Cardiac fibroblast (primary cell): Measurements from ENCODE around the gene B4GALNT4.
"Not testable (repeated sequence)": the region's sequence is repeated elsewhere in the genome, so short reads cannot be mapped to it uniquely, and the experiment has no call there.

ENCODE experiments used
- DNase-seq, 2 donors: peaks; one replicate each; pipeline versions ENCODE4 v3.0.0 to v3.0.0-alpha.2; 2010; ENCODE audit warnings: low read depth in 2 of 2
- H3K4me3 ChIP-seq, 2 donors: replicated peaks in 1 of 2; 1 replicate in 1 of 2; 2 replicates in 1 of 2; pipeline ENCODE4 v1.5.1; 2011; ENCODE audit warnings: low read depth in 2 of 2, low read length in 2 of 2, mild to moderate bottlenecking in 2 of 2, moderate library complexity in 1 of 2
- CTCF ChIP-seq: IDR thresholded peaks from one replicate; pipeline ENCODE4 v1.5.1; 2011; ENCODE audit warnings: low read depth, mild to moderate bottlenecking, low read length, inconsistent platforms

B4GALNT4 gene

GRCh38 chr11:408154-409007, 39.1 kb downstream of the B4GALNT4 start:
- no peak overlapping the region for H3K4me3 ChIP-seq
- no peak for DNase-seq
- no peak for TF ChIP-seq CTCF

GRCh38 chr11:409008-409599, 39.8 kb downstream of the B4GALNT4 start:
- TF ChIP-seq CTCF = no peak
- H3K4me3 ChIP-seq = no peak overlapping the region
- no peak for DNase-seq

GRCh38 chr11:409600-410483, 40.5 kb downstream of the B4GALNT4 start:
- DNase-seq = no peak
- no peak for TF ChIP-seq CTCF
- H3K4me3 ChIP-seq = no peak overlapping the region

GRCh38 chr11:410711-411110, 41.4 kb downstream of the B4GALNT4 start:
- not testable (repeated sequence) for H3K4me3 ChIP-seq, DNase-seq

- not testable (repeated sequence) for DNase-seq, H3K4me3 ChIP-seq
Observed at GRCh38 chr11:411520-411919, 42.2 kb downstream of the B4GALNT4 start.

GRCh38 chr11:412641-413119, 43.4 kb downstream of the B4GALNT4 start:
- H3K4me3 ChIP-seq = no peak overlapping the region
- TF ChIP-seq CTCF = no peak
- no peak for DNase-seq

- TF ChIP-seq CTCF = no peak
- no peak overlapping the region for H3K4me3 ChIP-seq
- DNase-seq = no peak
Observed at GRCh38 chr11:413120-414081, 44.1 kb downstream of the B4GALNT4 start.
